Astrocyte (in vitro differentiated cells and primary cell): ENCODE measurements around the gene MAJIN. TPM values are rescaled to one million over a fixed set of nuclear protein-coding genes. Genes with fewer than 3 reads are reported as not detected.

Source experiments
- DNase-seq: peaks from one replicate; pipeline ENCODE4 v3.0.0-alpha.2; 2010; ENCODE audit warnings: low read depth
- FAIRE-seq: peaks from 2 replicates; lab custom pipeline; 2011; peaks lifted over from hg19 to GRCh38; lab: Jason Lieb, UNC
- H2AFZ ChIP-seq: 2 replicates; pipeline ENCODE4 v1.6.0; 2012; ENCODE audit warnings: low read depth, low read length, inconsistent platforms
- H3K27ac ChIP-seq: 2 replicates; pipeline ENCODE4 v1.5.1; 2011; ENCODE audit warnings: low read depth, low read length, inconsistent platforms
- H3K27me3 ChIP-seq: 2 replicates; pipeline ENCODE4 v1.6.0; 2011; ENCODE audit warnings: low read length, inconsistent platforms; ENCODE audit not compliant: insufficient read depth
- H3K36me3 ChIP-seq: 2 replicates; pipeline ENCODE4 v1.5.1; 2011; ENCODE audit warnings: low read length, inconsistent platforms; ENCODE audit not compliant: insufficient read depth
- H3K4me1 ChIP-seq: 2 replicates; pipeline ENCODE4 v1.5.1; 2011; ENCODE audit warnings: low read length, inconsistent platforms; ENCODE audit not compliant: insufficient read depth
- H3K4me2 ChIP-seq: 2 replicates; pipeline ENCODE4 v1.6.0; 2012; ENCODE audit warnings: low read length, inconsistent platforms
- H3K4me3 ChIP-seq: 2 replicates; pipeline ENCODE4 v1.5.1; 2011; ENCODE audit warnings: low read depth, mild to moderate bottlenecking, low read length, inconsistent platforms; ENCODE audit not compliant: insufficient read depth
- H3K79me2 ChIP-seq: 2 replicates; pipeline ENCODE4 v1.6.0; 2012; ENCODE audit warnings: mild to moderate bottlenecking, low read length, inconsistent platforms; ENCODE audit not compliant: insufficient read depth
- H3K9ac ChIP-seq: 2 replicates; pipeline ENCODE4 v1.6.0; 2012; ENCODE audit warnings: mild to moderate bottlenecking, low read length, inconsistent platforms
- H3K9me3 ChIP-seq: 2 replicates; pipeline ENCODE4 v1.5.1; 2012; ENCODE audit warnings: low read depth, mild to moderate bottlenecking, low read length, inconsistent platforms; ENCODE audit not compliant: insufficient read depth
- H4K20me1 ChIP-seq: 2 replicates; pipeline ENCODE4 v1.6.0; 2012; ENCODE audit warnings: low read length, inconsistent platforms; ENCODE audit not compliant: insufficient read depth
- H3K27ac Mint-ChIP-seq: one replicate; pipeline ENCODE4 v1.8.0; 2021; ENCODE audit warnings: mild to moderate bottlenecking, mixed read lengths; ENCODE audit not compliant: unreplicated experiment
- H3K27me3 Mint-ChIP-seq: one replicate; pipeline ENCODE4 v1.8.0; 2021; ENCODE audit warnings: low read depth, mixed read lengths; ENCODE audit not compliant: unreplicated experiment
- H3K36me3 Mint-ChIP-seq: one replicate; pipeline ENCODE4 v1.8.0; 2021; ENCODE audit warnings: low read depth, mixed read lengths; ENCODE audit not compliant: unreplicated experiment
- H3K4me1 Mint-ChIP-seq: one replicate; pipeline ENCODE4 v1.8.0; 2021; ENCODE audit warnings: low read depth, mixed read lengths; ENCODE audit not compliant: unreplicated experiment
- H3K4me3 Mint-ChIP-seq: one replicate; pipeline ENCODE4 v1.8.0; 2021; ENCODE audit warnings: mild to moderate bottlenecking, moderate library complexity, mixed read lengths; ENCODE audit not compliant: unreplicated experiment
- H3K9me3 Mint-ChIP-seq: one replicate; pipeline ENCODE4 v1.8.0; 2021; ENCODE audit warnings: mild to moderate bottlenecking, mixed read lengths; ENCODE audit not compliant: unreplicated experiment
- EZH2 ChIP-seq: IDR thresholded peaks from 2 replicates; pipeline ENCODE4 v1.6.1; 2012; ENCODE audit warnings: mild to moderate bottlenecking, low read length, inconsistent platforms; ENCODE audit not compliant: insufficient read depth
- total RNA-seq: library from RNA; stranded (reverse); gene quantifications from 2 replicates; pipeline ENCODE4 v1.2.1, GENCODE V29; 2021
- TF ChIP-seq, protein P1 (sequence below): IDR thresholded peaks from 2 replicates; pipeline ENCODE4 v1.5.1; 2011; ENCODE audit warnings: low read depth, mild to moderate bottlenecking, inconsistent platforms, low read length, moderate library complexity; ENCODE audit not compliant: insufficient read depth

MAJIN gene
- total RNA-seq, 1 donor from 2014 or later, result not detected

GRCh38 chr11:64921384-64921783 lies 50.5 kb downstream of the MAJIN start:
- Mint-ChIP-seq H3K27me3 (no peaks in the 10 kb centered on the region), H3K9me3 (no peaks in the 10 kb centered on the region), H3K36me3 (no peaks in the 10 kb centered on the region), H3K27ac (no peak overlapping the region), H3K4me1 (peaks cover 3% of the 10 kb centered on the region), H3K4me3 (no peak overlapping the region)
- Histone ChIP-seq H3K4me3 (no peak overlapping the region), H3K36me3 (no peaks in the 10 kb centered on the region), H3K4me1 (peaks cover 21% of the 10 kb centered on the region), H4K20me1 (peaks cover 7% of the 10 kb centered on the region), H3K9ac (no peak overlapping the region), H3K79me2 (peaks cover 12% of the 10 kb centered on the region), H3K27ac (no peak overlapping the region), H2AFZ (no peak overlapping the region), H3K27me3 (no peaks in the 10 kb centered on the region), H3K4me2 (no peak overlapping the region), H3K9me3 (no peaks in the 10 kb centered on the region)
- TF ChIP-seq EZH2, result no peak
- DNase-seq (no peak), FAIRE-seq (no peak)

GRCh38 chr11:64920124-64920523 lies 51.8 kb downstream of the MAJIN start:
- H3K4me1 Mint-ChIP-seq, result peaks cover 10% of the 10 kb centered on the region
- no peak for TF ChIP-seq EZH2
- TF ChIP-seq, protein P1, sequence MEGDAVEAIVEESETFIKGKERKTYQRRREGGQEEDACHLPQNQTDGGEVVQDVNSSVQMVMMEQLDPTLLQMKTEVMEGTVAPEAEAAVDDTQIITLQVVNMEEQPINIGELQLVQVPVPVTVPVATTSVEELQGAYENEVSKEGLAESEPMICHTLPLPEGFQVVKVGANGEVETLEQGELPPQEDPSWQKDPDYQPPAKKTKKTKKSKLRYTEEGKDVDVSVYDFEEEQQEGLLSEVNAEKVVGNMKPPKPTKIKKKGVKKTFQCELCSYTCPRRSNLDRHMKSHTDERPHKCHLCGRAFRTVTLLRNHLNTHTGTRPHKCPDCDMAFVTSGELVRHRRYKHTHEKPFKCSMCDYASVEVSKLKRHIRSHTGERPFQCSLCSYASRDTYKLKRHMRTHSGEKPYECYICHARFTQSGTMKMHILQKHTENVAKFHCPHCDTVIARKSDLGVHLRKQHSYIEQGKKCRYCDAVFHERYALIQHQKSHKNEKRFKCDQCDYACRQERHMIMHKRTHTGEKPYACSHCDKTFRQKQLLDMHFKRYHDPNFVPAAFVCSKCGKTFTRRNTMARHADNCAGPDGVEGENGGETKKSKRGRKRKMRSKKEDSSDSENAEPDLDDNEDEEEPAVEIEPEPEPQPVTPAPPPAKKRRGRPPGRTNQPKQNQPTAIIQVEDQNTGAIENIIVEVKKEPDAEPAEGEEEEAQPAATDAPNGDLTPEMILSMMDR, result no peak
- Histone ChIP-seq H3K79me2 (peaks cover 21% of the 10 kb centered on the region), H3K4me1 (peaks cover 28% of the 10 kb centered on the region), H3K4me2 (no peak overlapping the region), H3K4me3 (no peak overlapping the region), H2AFZ (no peak overlapping the region), H3K9me3 (no peaks in the 10 kb centered on the region), H3K9ac (no peak overlapping the region), H3K27me3 (no peaks in the 10 kb centered on the region), H4K20me1 (no peaks in the 10 kb centered on the region), H3K36me3 (no peaks in the 10 kb centered on the region), H3K27ac (no peak overlapping the region)
- no peak overlapping the region for H3K4me3 Mint-ChIP-seq
- no peak for FAIRE-seq
- H3K36me3 Mint-ChIP-seq, result no peaks in the 10 kb centered on the region
- no peaks in the 10 kb centered on the region for H3K27me3 Mint-ChIP-seq
- no peaks in the 10 kb centered on the region for H3K9me3 Mint-ChIP-seq
- DNase-seq, result no peak
- no peak overlapping the region for H3K27ac Mint-ChIP-seq

- H3K4me1 Mint-ChIP-seq, result peaks cover 10% of the 10 kb centered on the region
- H2AFZ ChIP-seq, result no peak overlapping the region
- peaks cover 21% of the 10 kb centered on the region for H3K79me2 ChIP-seq
- peaks cover 26% of the 10 kb centered on the region for H3K4me1 ChIP-seq
- TF ChIP-seq, protein P1, result no peak
- no peak for TF ChIP-seq EZH2
- no peaks in the 10 kb centered on the region for H3K27me3 Mint-ChIP-seq
- H3K36me3 ChIP-seq, result no peaks in the 10 kb centered on the region
- H3K4me2 ChIP-seq, result no peak overlapping the region
- H3K9me3 Mint-ChIP-seq, result no peaks in the 10 kb centered on the region
- H3K27me3 ChIP-seq, result no peaks in the 10 kb centered on the region
- H3K4me3 Mint-ChIP-seq, result no peak overlapping the region
- H3K9ac ChIP-seq, result no peak overlapping the region
- no peaks in the 10 kb centered on the region for H3K9me3 ChIP-seq
- no peaks in the 10 kb centered on the region for H3K36me3 Mint-ChIP-seq
- no peaks in the 10 kb centered on the region for H4K20me1 ChIP-seq
- no peak overlapping the region for H3K27ac ChIP-seq
- no peak overlapping the region for H3K27ac Mint-ChIP-seq
- FAIRE-seq, result no peak
- DNase-seq, result no peak
- H3K4me3 ChIP-seq, result no peak overlapping the region
These were observed 52.3 kb downstream of the MAJIN start for GRCh38 chr11:64919627-64920026.
